Activated T-cell treated with anti-CD3 and anti-CD28 coated beads, Interleukin-2, amount 50 U/mL, for 4 hours (primary cell): ENCODE data around the gene CNTLN. TPM values are rescaled to one million over a fixed set of nuclear protein-coding genes. Genes with fewer than 3 reads are reported as not detected.

ENCODE experiments used
- ATAC-seq, 2 donors: fragments of 200-7000 bp; cut with Tn5 transposase; one replicate each; pipeline ENCODE4 v1.10.0; 2021
- DNase-seq: peaks from one replicate; pipeline ENCODE4 v3.0.0-alpha.2; 2020
- H3K27me3 Mint-ChIP-seq: one replicate; pipeline ENCODE4 v1.8.0; 2021; ENCODE audit warnings: low read depth, mixed read lengths
- H3K36me3 Mint-ChIP-seq: one replicate; pipeline ENCODE4 v1.8.0; 2022; ENCODE audit warnings: mixed read lengths; ENCODE audit not compliant: insufficient read depth
- H3K4me1 Mint-ChIP-seq: one replicate; pipeline ENCODE4 v1.8.0; 2021; ENCODE audit warnings: low read depth, mixed read lengths
- H3K4me3 Mint-ChIP-seq: one replicate; pipeline ENCODE4 v1.8.0; 2021; ENCODE audit warnings: mild to moderate bottlenecking, moderate library complexity, mixed read lengths
- H3K9me3 Mint-ChIP-seq: one replicate; pipeline ENCODE4 v1.8.0; 2021; ENCODE audit warnings: mixed read lengths
- total RNA-seq, 3 donors: library from RNA; stranded (reverse); gene quantifications; one replicate each; pipeline ENCODE4 v1.2.1, GENCODE V29; 2021

CNTLN gene
- total RNA-seq, 3 donors from 2014 or later: 0.11 to 1.9 (median 0.33) TPM

- ATAC-seq: no peak
- H3K27me3 Mint-ChIP-seq: no peaks in the 10 kb centered on the region
- no peaks in the 10 kb centered on the region for H3K4me1 Mint-ChIP-seq
- H3K9me3 Mint-ChIP-seq: no peaks in the 10 kb centered on the region
- no peak for DNase-seq
- no peaks in the 10 kb centered on the region for H3K36me3 Mint-ChIP-seq
- no peak overlapping the region for H3K4me3 Mint-ChIP-seq
Measured at GRCh38 chr9:17453751-17454150, 318.9 kb downstream of the CNTLN start.

- Mint-ChIP-seq H3K27me3 (no peaks in the 10 kb centered on the region), H3K9me3 (no peaks in the 10 kb centered on the region), H3K36me3 (no peaks in the 10 kb centered on the region), H3K4me3 (no peak overlapping the region), H3K4me1 (no peaks in the 10 kb centered on the region)
- DNase-seq: no peak
- no peak for ATAC-seq
Measured at GRCh38 chr9:17462869-17463464, 328.1 kb downstream of the CNTLN start.

GRCh38 chr9:17470036-17470813 lies 335.4 kb downstream of the CNTLN start:
- Mint-ChIP-seq H3K4me3 (no peak overlapping the region), H3K9me3 (no peaks in the 10 kb centered on the region), H3K27me3 (no peaks in the 10 kb centered on the region), H3K4me1 (no peaks in the 10 kb centered on the region), H3K36me3 (no peaks in the 10 kb centered on the region)
- no peak for ATAC-seq
- no peak for DNase-seq

- no peaks in the 10 kb centered on the region for H3K27me3 Mint-ChIP-seq
- H3K36me3 Mint-ChIP-seq: no peaks in the 10 kb centered on the region
- DNase-seq (no peak), ATAC-seq (no peak)
- no peak overlapping the region for H3K4me3 Mint-ChIP-seq
- no peaks in the 10 kb centered on the region for H3K9me3 Mint-ChIP-seq
- no peaks in the 10 kb centered on the region for H3K4me1 Mint-ChIP-seq
Measured at GRCh38 chr9:17472126-17472525, 337.3 kb downstream of the CNTLN start.

- ATAC-seq: no peak
- H3K4me3 Mint-ChIP-seq: no peak overlapping the region
- no peak for DNase-seq
- no peaks in the 10 kb centered on the region for H3K4me1 Mint-ChIP-seq
- no peaks in the 10 kb centered on the region for H3K27me3 Mint-ChIP-seq
- peaks cover 6% of the 10 kb centered on the region for H3K9me3 Mint-ChIP-seq
- H3K36me3 Mint-ChIP-seq: no peaks in the 10 kb centered on the region
Measured at GRCh38 chr9:17476401-17476800, 341.6 kb downstream of the CNTLN start.

GRCh38 chr9:17477816-17478215 lies 343.0 kb downstream of the CNTLN start:
- DNase-seq: no peak
- Mint-ChIP-seq H3K4me3 (no peak overlapping the region), H3K9me3 (peaks cover 6% of the 10 kb centered on the region), H3K27me3 (no peaks in the 10 kb centered on the region), H3K36me3 (no peaks in the 10 kb centered on the region), H3K4me1 (no peaks in the 10 kb centered on the region)
- no peak for ATAC-seq

GRCh38 chr9:17480966-17481365 lies 346.1 kb downstream of the CNTLN start:
- no peak for DNase-seq
- peaks cover 6% of the 10 kb centered on the region for H3K9me3 Mint-ChIP-seq
- no peaks in the 10 kb centered on the region for H3K36me3 Mint-ChIP-seq
- no peaks in the 10 kb centered on the region for H3K27me3 Mint-ChIP-seq
- no peak overlapping the region for H3K4me3 Mint-ChIP-seq
- no peak for ATAC-seq
- H3K4me1 Mint-ChIP-seq: no peaks in the 10 kb centered on the region

- DNase-seq: no peak
- Mint-ChIP-seq H3K36me3 (no peaks in the 10 kb centered on the region), H3K4me3 (no peak overlapping the region), H3K27me3 (no peaks in the 10 kb centered on the region), H3K4me1 (no peaks in the 10 kb centered on the region), H3K9me3 (peaks cover 6% of the 10 kb centered on the region)
- ATAC-seq: no peak
Measured at GRCh38 chr9:17481565-17481964, 346.7 kb downstream of the CNTLN start.

- H3K9me3 Mint-ChIP-seq: no peaks in the 10 kb centered on the region
- DNase-seq (no peak), ATAC-seq (no peak)
- H3K4me1 Mint-ChIP-seq: no peaks in the 10 kb centered on the region
- H3K36me3 Mint-ChIP-seq: no peaks in the 10 kb centered on the region
- H3K27me3 Mint-ChIP-seq: no peaks in the 10 kb centered on the region
- no peak overlapping the region for H3K4me3 Mint-ChIP-seq
Measured at GRCh38 chr9:17484906-17485305, 350.1 kb downstream of the CNTLN start.

GRCh38 chr9:17486396-17486795 lies 351.6 kb downstream of the CNTLN start:
- DNase-seq (no peak), ATAC-seq (no peak)
- no peaks in the 10 kb centered on the region for H3K27me3 Mint-ChIP-seq
- no peaks in the 10 kb centered on the region for H3K36me3 Mint-ChIP-seq
- no peaks in the 10 kb centered on the region for H3K9me3 Mint-ChIP-seq
- H3K4me3 Mint-ChIP-seq: no peak overlapping the region
- H3K4me1 Mint-ChIP-seq: no peaks in the 10 kb centered on the region

- H3K4me1 Mint-ChIP-seq: no peaks in the 10 kb centered on the region
- ATAC-seq: no peak
- no peaks in the 10 kb centered on the region for H3K9me3 Mint-ChIP-seq
- no peaks in the 10 kb centered on the region for H3K36me3 Mint-ChIP-seq
- H3K27me3 Mint-ChIP-seq: no peaks in the 10 kb centered on the region
- DNase-seq: no peak
- no peak overlapping the region for H3K4me3 Mint-ChIP-seq
Measured at GRCh38 chr9:17487467-17487866, 352.6 kb downstream of the CNTLN start.

- H3K36me3 Mint-ChIP-seq: no peaks in the 10 kb centered on the region
- no peaks in the 10 kb centered on the region for H3K4me1 Mint-ChIP-seq
- no peak overlapping the region for H3K4me3 Mint-ChIP-seq
- H3K27me3 Mint-ChIP-seq: no peaks in the 10 kb centered on the region
- H3K9me3 Mint-ChIP-seq: no peaks in the 10 kb centered on the region
- ATAC-seq: no peak
- no peak for DNase-seq
Measured at GRCh38 chr9:17488662-17489061, 353.8 kb downstream of the CNTLN start.

GRCh38 chr9:17490110-17490509 lies 355.3 kb downstream of the CNTLN start:
- no peak for DNase-seq
- no peak for ATAC-seq
- H3K9me3 Mint-ChIP-seq: no peaks in the 10 kb centered on the region
- no peak overlapping the region for H3K4me3 Mint-ChIP-seq
- H3K36me3 Mint-ChIP-seq: no peaks in the 10 kb centered on the region
- no peaks in the 10 kb centered on the region for H3K27me3 Mint-ChIP-seq
- no peaks in the 10 kb centered on the region for H3K4me1 Mint-ChIP-seq

GRCh38 chr9:17491780-17492179 lies 356.9 kb downstream of the CNTLN start:
- ATAC-seq (no peak), DNase-seq (no peak)
- H3K4me3 Mint-ChIP-seq: no peak overlapping the region
- H3K4me1 Mint-ChIP-seq: no peaks in the 10 kb centered on the region
- H3K27me3 Mint-ChIP-seq: no peaks in the 10 kb centered on the region
- no peaks in the 10 kb centered on the region for H3K36me3 Mint-ChIP-seq
- H3K9me3 Mint-ChIP-seq: peaks cover 3% of the 10 kb centered on the region

GRCh38 chr9:17503196-17503595 lies 368.4 kb downstream of the CNTLN start:
- H3K9me3 Mint-ChIP-seq: peaks cover 9% of the 10 kb centered on the region
- H3K27me3 Mint-ChIP-seq: no peaks in the 10 kb centered on the region
- DNase-seq (no peak), ATAC-seq (no peak)
- H3K36me3 Mint-ChIP-seq: no peaks in the 10 kb centered on the region
- no peak overlapping the region for H3K4me3 Mint-ChIP-seq
- H3K4me1 Mint-ChIP-seq: no peaks in the 10 kb centered on the region
